Measurements from ENCODE around the gene EHMT2.
"Not testable (repeated sequence)": the region's sequence is repeated elsewhere in the genome, so short reads cannot be mapped to it uniquely, and the experiment has no call there.

Gene EHMT2

DNA sequence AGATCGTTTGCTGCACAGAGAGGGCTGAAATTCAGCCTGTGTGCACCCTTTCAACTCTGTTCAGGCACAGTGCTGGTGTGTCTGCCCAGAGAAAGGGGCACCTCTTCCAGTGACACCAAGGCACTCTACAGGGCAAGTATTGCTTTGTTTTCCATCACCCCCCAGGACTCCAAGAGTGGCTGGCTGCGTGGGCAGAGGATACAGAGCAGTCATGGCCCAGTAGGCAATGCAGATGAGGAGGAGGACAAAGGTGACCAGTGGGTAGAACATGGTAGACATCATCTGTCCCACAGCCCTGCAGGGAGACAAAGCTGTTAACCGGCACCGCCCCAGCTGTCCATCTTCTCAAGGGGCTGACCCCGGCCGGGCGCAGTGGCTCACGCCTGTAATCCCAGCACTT is 28.2 kb downstream of the EHMT2 start:
- DNase-seq = no peak

DNA sequence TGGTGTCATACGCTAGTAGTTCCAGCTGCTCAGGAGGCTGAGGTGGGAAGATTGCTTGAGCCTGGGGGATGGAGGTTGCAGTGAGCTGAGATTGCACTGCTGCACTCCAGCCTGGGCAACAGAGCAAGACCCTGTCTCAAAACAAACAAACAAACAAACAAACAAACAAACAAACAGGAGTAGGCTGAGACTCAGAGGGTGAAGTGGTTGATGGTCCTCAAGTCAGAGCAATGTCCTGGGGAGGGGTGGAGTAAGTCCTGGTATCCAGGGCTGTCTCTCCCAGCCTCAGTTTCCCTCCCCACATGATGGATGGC is 28.9 kb downstream of the EHMT2 start:
- DNase-seq = not testable (repeated sequence)

DNA sequence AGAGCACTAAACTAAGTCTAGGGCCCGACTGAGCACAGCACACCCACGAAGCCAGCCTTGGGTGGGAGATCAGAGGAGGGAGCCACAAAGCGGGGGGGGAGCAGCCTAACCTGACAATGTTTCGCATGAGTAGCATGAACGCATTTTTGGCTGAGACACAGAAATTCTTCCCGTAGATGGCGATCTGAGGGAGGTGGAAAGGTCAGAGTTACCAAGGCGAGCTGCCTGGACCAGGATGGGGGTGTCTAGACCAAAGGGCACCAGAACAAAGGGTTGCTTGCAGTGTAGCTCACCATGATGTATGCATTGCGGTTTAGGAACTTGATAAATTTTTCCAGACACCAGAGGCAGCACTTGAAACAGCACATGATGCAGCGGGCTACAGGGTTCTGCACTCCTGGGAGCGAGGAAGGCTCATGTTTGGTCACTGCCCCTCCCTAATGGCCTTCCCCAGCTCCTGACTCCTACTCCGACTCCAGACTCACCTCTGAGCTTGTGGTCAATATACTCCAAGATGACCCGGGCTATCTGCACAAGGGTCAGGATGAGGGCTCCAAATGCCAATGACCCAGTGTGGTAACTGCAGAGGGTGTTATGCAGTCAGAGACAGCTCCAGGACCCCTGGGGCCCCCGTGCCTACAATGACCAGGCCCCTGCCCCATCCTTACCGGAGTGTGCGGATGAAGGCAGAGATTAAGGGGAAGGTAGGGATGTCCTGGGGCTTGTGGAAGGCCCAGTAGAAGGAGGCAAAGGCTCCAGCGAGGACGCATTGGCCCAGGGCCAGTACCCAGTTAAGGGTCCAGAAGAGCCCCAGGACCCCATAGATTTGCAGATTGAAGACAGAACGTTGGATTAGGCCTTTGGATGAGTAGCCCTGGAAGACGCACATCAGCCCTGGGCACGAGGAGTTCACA is 32.0 kb downstream of the EHMT2 start:
- DNase-seq = no peak

DNA sequence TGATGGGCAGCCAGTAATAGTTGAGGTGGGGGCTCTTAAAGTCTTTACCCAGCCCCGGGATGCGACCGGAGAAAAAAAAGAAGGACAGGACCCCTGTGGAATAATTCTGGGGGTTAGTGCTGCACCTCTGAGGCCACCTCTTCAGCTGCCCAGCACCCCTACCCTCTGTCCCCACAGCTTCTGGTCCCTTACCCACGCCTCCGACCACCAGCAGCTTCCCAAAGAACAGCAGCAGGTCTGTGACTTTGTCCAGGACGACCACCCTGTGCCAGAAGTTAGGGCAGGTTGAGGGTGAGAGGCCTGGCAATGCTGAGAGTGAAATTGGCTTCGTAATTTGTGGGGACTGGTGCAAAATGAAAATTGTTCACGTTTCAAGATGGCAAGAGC is 32.7 kb downstream of the EHMT2 start:
- no peak for DNase-seq

DNA sequence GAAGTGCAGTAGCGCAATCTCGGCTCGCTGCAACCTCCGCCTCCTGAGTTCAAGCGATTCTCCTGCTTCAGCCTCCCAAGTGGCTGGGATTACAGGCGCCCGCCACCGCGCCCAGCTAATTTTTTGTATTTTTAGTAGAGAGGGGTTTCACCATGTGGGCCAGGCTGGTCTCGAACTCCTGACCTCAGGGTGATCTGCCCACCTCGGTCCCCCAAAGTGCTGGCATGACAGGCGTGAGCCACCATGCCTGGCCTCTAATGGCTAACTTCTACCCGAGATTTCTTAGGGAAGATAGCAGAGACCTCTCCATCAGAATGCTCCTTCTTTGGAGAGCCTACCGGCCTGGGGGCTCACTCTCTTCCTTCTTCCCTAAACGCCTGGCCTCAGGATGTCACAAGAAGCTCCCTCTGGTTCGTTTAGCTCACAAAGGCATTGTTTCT is 33.4 kb downstream of the EHMT2 start:
- DNase-seq = not testable (repeated sequence)

DNA sequence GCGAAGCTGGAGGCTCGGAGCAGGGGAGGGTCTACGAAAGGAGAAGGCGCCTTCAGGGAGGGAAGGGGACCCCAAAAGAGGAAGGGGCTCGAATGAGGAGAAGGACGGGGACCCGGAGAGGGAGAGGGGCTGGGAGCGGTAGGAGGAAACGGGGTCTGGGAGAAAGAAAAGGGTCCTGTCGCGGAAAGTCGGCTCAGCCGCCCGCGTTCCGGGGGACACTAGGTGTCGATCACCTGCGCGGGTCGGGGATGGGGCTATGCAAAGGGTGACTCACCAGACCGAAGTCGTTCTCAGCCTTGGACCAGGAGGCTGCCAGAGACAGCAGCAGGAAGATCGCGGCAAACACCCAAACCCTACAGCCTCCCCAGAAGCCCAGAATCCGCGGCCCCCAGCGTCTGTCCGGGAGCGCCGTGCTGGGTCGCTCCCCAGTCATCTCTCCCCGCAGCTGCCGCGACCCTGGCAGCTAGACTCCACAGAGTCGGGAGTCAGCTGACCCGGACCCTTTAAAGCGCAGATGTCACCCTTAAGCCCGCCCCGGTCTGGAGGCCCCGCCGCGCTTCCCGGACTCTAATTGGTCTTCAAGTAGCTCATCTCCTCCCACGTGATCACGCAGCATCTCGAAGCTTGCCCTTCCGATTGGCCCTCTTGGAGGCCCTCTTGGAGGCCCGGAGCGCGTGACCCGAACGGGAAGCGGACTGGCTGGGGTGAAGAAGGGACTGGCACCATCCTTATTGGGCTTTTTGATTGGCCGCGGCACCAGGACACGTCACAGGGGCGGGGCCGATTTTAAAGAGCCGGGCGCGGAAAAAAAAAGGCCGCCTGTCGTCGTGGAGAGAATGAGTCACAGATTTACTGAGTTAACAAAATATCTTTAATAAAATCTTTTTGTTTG is 34.9 kb downstream of the EHMT2 start, which contains the start of gene NEU1:
Gene NEU1 (minus strand): TSS at position 478 of the 892 bp plus-strand sequence. CDS start 45 bp downstream, at position 433.
- peak; percentile 95 to 98 (median 97) for DNase-seq

DNA sequence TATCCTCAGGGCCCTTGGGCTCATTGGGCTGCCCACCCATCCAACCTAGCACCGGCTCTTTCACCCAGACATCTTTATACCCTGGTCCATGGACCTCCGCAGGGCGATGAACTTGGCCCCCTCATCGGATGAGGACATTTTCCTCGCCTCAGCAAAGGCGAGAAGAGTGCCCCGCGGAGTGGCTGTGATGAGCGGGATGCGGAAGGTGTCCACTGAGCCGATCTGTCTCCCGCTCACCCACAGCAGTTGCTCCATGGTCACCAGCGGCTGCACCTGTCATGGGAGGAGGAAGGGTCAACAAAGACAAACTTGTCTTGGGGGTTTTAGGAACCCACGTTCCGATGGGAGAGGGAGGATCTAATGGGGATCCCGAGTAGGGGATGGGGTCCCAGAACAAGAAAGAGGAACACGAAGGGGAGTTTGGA is 35.6 kb downstream of the EHMT2 start:
- DNase-seq = no peak

DNA sequence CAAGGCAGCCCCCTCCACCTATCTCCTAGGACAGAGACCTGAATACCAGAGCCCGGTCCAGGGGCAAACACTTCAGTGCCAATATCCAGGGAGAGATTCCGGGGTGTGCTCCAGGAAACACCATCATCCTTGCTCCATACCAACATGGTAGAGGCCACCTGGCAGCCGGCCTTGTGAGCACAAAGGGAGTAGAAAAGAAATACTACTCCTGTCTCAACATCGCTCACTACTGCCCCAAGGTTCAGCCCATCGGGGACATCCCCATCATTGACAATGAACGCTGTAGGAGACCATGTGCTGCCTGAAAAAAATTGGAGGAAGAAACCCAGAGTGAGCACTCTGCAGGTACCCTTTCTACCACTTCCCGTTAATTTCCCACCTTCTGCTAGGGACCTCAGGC is 36.3 kb downstream of the EHMT2 start:
- no peak for DNase-seq

DNA sequence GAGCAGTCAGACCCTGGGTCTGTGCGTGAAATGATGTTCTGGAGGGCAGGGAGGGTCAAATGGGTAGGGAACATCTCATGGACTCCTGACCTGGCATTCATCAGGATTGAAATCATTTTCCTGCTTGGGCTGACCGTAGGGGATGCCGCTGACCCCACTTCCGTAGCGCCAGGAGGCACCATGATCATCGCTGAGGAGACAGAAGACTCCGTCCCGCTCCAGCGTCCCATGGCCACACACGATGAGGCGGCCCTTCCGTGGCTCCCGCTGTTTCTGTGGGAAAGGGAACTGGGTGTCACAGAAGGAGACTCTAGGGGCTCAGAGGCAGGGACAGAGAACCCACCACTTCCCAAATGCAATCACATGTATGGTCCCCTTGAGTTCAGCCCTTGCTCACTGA is 37.1 kb downstream of the EHMT2 start:
- no peak for DNase-seq

DNA sequence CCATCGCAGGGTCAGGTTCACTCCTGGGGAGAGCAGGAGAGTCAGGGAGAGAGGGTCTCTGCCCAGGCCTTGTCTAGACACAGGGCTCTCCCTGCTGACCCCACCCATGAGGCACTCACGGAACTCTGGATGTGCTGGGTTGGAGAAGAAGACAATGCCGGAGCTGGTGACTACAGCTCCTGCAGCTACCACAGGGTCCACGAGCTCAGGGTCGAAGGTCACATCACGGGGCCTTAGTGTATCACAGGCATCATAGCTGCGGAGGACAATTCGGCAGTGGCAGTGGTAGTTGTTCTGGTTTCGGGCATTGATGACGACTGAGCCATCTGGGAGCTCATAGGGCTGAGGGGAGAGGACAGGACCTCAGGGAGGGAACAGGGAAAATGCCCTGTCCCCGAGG is 37.6 kb downstream of the EHMT2 start:
- DNase-seq = no peak

DNA sequence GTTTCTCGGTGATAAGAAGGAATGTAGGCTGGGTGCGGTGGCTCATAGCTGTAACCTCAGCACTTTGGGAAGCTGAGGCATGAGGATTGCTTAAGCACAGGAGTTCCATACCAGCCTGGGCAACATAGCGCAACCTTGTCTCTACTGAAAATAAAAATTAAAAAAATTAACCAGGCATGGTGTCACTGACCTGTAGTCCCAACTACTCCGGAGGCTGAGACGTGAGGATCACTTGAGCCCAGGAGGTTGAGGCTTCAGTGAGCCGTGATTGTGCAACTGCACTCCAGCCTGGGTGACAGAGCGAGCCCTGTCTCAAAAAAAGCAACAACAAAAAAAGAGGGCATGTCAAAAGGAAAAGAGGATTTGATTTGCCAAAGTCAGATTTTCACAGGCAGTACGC is 38.8 kb downstream of the EHMT2 start:
- DNase-seq = no peak

DNA sequence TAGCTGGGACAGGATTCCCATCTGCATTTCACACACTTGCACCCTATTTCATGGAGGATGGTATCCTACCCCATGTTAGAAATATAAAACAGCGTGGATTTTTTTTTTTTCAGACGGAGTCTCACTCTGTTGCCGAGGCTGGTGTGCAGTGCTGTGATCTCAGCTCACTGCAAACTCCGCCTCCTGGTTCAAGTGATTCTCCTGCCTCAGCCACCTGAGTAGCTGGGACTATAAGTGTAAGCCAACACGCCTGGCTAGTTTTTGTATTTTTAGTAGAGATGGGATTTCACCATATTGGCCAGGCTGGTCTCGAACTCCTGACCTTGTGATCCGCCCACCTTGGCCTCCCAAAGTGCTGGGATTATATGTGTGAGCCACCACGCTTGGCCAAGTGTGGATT is 39.7 kb downstream of the EHMT2 start:
- not testable (repeated sequence) for DNase-seq

DNA sequence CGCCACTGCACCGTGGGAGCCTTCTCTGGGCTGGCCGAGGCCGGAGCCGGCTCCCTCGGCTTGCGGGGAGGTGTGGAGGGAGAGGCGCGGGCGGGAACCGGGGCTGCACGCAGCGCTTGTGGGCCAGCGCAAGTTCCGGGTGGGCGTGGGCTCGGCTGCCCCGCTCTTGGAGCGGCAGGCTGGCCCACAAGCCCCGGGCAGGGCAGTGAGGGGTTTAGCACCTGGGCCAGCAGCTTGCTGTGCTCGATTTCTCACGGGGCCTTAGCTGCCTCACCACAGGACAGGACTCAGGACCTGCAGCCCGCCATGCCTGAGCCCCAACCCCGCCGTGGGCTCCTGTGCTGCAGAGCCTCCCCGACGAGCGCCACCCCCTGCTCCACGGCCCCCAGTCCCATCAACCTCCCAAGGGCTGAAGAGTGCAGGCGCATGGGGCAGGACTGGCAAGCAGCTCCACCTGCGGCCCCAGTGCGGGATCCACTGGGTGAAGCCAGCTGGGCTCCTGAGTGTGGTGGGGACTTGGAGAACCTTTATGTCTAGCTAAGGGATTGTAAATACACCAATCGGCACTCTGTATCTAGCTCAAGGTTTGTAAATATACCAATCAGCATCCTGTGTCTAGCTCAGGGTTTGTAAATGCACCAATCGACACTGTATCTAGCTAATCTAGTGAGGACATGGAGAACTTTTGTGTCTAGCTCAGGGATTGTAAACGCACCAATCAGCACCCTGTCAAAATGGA is 45.3 kb downstream of the EHMT2 start:
- not testable (repeated sequence) for DNase-seq

DNA sequence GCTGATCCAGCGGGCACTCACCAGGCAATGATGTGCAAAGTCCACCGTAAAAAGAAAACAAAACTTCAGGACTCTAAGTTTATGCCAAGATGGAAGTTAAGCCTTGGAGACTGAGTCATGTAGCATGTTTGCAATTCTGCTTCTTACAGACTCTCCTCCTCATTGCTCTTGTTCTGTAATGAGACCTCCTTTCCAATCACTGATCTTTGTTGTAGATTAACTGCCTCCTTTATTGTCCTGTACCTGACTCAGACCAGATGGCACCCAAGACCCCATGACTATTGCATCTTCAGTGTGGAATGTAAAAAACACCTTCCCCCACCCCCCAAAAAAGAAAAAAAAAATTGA is 46.0 kb downstream of the EHMT2 start:
- no peak for DNase-seq

DNA sequence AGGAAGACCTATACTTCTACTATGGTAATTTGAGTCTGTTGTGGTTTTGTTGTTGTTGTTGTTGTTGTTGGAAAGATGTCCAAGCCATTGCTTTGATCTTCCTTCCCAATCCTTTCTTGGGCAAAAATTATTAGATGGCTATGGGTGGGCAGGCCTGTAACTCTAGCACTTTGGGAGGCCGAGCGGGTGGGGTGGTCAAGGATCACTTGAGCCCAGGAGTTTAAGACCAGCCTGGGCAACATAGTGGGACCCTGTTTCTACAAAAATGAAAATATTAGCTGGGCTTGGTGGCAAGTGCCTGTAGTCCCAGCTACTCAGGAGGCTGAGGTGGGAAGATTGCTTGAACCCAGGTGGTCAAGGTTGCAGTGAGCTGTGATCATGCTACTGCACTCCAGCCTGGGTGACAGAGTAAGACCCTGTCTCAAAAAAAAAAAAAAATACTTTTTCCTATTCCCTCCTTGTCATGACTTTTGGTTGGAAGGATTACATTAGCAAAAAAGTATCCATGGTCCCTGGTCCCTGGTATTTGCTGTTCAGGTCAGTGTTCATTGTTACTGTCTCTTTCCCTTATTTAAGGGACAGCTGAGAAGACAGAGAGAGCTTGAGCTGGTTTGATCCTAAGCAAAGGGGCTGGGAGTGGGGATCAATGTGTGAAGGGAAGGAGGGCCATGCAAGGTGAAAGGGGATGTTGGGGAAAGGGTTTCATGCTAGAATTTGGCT is 46.6 kb downstream of the EHMT2 start:
- no peak for DNase-seq

DNA sequence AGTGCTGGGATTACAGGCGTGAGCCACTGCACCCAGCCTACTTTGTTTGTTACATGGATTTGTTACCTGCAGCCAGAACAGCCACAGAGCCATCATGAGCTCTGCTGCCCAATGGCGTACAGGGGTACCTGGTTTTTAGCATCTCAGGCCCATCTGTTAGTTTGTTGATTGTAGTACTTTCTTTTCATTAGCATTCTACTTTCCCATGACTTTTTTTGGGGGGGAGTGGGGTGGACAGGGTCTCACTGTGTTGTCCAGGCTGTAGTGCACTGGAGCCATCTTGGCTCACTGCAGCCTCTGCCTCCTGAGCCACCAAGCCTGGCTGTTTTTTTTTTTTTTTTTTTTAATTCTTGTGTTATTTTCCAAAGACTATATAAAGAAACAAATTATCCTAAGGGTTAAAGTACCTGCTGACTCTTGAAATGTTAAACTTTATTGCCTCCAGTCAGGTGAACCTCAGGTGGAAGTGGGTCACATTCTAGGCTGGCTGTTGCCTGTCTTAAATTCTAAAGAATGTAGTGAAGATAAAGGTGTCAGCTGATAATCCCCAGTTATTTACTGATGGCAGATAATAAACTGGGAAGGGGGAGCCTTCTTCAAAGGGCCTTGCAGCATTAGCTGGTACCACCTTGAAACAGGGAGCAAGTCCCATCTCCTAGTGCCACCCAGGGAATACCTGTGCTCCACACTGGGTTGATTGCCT is 50.1 kb downstream of the EHMT2 start:
- DNase-seq = no peak

DNA sequence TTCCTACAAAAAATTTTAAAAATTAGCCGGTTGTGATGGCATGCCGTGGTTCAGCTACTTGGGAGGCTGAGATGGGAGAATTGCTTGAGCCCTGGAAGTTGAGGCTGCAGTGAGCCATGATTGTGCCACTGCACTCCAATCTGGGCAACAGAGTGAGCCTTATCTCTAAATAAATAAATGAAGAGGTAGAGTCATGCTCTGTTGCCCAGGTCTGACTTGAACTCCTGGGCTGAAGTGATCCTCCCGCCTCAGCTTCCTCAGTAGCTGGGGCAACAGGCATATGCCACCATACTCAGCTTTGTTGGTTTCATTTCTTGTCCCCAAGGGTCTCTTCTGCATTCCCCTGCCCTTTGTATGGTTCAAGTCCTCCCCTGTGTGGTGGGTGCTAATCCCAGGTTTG is 53.0 kb downstream of the EHMT2 start:
- DNase-seq = no peak

DNA sequence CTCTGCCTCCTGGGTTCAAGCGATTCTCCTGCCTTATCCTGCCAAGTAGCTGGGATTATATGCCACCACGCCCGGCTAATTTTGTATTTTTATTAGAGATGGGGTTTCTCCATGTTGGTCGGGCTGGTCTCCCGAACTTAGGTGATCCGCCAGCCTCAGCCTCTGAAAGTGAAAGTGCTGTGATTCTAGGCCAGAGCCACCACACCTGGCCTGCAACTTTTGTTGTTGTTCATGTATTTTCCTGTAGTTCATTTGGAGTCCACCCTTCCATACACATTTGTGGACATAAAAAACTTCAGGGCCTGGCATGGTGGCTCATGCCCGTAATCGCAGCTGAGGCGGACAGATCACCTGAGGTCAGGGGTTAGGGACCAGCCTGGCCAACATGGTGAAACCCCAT is 55.4 kb downstream of the EHMT2 start:
- no peak for DNase-seq

DNA sequence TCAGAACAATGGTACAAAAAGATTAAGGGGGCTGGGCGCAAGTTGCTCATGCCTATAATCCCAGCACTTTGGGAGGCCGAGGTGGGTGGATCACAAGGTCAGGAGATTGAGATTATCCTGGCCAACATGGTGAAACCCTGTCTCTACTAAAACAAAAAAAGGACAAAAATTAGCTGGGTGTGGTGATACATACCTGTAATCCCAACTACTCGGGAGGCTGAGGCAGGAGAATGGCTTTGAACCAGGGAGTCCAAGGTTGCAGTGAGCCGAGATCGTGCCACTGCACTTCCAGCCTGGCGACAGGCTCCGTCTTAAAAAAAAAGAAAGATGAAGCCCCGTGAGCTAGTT is 57.7 kb downstream of the EHMT2 start:
- not testable (repeated sequence) for DNase-seq

DNA sequence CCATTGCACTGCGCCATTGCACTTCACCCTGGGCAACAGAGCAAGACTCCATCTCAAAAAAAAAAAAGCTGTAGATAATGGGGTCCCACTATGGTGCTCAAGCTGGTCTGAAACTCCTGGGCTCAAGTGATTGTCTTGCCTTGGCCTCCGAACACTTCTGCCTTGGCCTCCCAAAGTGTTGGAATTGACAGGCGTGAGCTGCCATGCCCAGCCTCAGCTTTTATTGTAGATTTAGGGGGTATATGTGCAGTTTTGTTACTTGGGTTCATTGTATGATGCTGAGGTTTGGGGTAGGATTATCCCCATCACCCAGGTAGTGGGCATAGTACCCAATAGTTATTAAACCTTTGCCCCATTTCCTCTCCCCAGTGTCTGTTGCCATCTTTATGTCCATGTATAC is 58.5 kb downstream of the EHMT2 start:
- no peak for DNase-seq

DNA sequence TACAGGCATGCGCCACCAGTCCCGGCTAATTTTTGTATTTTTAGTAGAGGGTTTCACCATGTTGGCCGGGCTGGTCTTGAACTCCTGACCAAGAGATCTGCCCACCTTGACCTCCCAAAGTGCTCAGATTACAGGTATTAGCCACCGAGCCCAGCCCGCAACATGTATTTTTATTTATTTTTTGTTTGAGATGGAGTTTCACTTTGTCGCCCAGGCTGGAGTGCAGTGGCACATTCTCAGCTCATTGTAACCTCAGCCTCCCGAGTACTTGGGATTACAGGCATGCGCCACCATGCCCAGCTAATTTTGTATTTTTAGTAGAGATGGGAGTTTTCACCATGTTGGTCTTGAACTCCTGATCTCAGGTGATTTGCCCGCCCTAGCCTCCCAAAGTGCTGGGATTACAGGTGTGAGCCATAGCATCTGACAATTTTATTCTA is 59.4 kb downstream of the EHMT2 start:
- not testable (repeated sequence) for DNase-seq

Data from activated CD4-positive, CD25-positive, alpha-beta regulatory T cell (primary cell).